HG02798 (cell line): Measurements from ENCODE around the gene ARHGEF3.

Source experiments
- ATAC-seq: cut with Tn5 transposase; IDR thresholded peaks from one replicate; pipeline ENCODE4 v1.9.1; 2021; ENCODE audit warnings: mild to moderate bottlenecking; ENCODE audit not compliant: unreplicated experiment, poor library complexity

The ARHGEF3 gene

DNA sequence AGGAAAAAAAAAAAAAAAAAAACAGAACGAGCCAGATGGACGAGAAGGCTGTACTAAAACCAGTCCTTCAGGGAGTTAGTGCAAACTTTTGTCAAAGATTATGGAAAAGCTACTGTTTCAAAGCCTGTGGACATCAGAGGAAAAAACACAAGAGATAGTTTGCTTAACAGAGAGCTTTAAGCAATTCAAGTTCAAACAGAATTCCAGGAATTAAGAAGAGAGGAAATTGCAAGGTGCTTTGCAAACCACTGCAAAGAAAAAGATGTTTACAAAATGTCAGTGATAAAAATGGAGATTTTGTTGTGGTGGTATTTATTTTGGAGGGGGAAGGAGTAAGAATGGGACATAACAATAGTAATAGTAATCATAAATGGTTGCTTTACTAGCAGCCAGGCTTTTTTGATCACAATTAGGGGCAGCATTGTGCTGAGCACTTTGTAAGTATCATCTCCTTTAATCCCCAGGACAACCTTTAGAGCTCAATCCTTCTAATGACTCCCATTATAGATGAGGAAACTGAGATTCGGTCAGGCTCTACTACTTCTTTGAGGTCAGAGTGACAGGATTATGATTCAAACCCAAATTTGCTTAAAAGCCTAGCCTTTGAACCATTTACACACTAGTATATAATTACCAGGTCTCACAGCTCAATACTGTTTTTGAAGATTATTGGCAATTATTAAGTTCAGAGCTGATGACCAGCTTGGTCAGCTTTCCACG is 22.4 kb upstream of the ARHGEF3 start:
- ATAC-seq, result no peak

DNA sequence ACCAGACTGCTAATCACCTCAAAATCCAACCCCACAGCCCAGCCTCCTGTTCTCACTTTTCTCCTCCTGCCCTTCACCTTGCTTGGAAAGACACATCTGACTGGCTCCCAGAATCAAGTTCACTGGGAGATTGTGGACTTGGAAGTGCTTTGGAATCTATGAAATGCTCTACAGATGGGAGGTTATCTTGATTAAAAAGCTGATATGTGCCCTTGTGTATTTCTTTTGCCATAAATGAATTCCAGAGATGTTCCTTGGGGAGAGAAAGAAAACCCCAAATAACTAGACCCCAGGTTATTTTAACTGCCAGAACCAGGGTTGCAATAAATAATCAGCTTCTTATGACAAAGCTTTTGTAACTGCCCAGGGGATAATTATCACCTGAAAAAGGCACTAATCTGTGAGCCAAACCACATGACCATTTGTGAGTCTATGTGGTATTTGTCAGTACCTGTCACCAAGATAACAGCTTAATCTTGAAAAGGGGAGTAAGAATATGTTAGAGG is 21.7 kb upstream of the ARHGEF3 start:
- no peak for ATAC-seq

DNA sequence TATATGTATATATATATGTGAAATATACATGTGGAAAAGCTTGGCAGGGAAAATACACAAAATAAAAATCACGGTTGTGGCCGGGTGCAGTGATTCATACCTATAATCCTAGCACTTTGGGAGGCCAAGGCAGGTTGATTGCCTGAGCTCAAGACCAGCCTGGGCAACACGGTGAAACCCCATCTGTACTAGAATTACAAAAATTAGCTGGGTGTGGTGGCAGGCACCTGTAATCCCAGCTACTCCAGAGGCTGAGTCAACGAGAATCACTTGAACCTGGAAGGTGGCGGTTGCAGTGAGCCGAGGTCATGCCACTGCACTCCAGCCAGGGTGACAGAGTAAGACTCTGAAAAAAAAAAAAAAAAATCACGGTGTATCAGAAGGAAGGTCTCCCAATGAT is 20.8 kb upstream of the ARHGEF3 start:
- no peak for ATAC-seq

DNA sequence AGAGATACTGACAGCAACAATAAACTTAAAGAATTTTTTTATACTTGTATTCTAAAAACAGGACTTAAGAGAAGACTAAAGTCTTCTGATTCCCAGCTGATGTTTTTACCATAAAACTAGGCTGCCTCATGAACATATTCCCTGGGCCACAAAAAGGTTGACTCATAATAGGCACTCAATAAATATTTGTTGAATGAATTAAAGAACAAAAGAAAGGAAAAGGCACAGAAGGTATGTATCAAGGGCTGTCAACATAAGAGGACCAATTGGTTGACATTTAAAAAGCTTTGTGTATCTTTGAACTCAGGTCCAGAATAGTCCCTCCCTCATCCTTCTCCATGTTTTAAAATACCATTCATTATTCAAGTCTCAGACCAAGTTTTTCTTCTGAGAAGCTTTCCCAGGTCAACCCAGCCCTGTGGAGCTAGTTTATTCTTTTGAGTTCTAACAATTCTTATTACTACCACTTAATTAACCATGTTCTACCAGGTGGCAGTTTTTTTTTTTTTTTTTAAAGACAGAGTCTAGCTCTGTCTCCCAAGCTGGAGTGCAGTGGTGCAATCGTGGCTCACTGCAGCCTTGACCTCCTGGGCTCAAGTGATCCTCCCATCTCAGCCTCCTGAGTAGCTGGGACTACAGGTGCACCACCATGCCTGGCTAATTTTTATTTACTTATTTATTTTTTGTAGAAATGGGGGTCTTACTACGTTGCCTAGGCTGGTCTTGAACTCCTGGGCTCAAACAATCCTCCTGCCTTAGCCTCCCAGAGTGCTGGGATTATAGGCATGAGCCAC is 17.5 kb upstream of the ARHGEF3 start:
- ATAC-seq, result no peak

DNA sequence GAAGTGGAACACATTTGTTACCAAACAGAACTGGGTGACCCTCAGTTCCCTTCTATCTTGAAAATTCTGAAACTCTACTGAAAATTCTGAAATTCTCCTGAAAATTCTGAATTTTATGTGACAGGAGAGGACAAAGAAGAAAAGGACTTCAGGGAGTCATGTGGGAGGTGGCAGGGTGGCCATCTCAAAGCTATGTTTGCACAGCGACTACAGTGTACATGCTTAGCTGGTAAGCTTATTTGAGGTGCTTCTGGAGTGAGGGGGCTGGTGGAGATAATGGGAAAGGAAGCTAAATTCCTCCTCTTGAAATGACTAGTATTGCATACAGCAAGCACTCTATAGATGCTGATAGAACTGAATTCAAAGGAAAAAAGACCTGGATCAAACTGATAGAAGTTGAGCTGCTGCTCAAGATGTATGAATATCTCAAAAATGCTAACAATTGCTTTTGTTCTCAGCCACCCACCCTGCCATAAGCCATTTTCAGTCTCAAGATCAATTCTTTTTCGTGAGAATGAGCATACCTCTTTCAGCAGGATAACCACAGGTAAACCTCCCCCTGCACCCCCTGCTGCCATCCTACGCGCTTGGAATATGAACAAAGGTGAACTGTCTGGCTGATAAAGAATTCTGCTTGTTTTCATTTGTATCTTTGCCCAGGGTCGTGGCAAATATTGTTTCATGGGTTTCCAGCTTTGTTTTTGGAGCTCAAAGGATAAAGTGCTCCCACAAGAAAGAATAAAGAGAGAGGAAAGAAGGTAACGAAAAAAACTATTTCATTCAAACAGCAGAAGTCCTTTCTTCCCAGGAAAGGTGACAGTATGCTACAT is 16.6 kb upstream of the ARHGEF3 start:
- ATAC-seq, result no peak

DNA sequence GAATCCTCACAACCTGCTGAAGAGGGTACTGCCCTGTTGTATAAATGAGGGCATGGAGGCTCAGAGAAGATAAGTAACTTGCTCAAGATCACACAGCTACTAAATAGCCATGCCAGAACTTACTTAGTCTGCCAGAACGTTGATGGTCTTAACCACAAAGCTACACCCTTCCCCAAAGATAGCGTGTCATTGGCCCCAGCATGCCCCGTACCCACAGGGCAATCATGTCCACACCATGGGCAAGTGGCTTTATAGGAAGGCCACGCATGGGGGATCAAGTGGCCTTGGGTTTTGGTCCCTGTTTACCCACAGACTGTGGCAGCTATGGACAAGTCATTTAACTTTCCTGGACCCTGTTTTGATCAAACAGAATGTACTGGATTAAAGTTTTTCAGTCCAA is 15.9 kb upstream of the ARHGEF3 start:
- ATAC-seq, result no peak

DNA sequence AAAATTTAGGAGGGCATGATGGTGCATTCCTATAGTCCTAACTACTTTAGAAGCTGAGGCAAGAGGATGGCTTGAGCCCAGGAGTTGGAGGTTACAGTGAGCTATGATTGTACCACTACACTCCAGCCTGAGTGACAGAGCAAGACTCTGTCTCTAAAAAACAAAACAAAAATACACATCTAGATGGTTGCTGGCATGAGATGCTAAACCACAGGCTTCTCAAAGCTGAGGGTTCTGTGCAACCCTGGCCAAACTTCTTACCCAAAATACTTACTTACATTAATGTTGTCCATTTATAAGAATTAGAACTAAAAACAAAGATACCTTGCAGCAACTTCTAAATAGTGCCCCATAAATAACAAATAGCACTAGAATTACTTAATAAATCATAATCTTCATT is 14.3 kb upstream of the ARHGEF3 start:
- ATAC-seq, result no peak

DNA sequence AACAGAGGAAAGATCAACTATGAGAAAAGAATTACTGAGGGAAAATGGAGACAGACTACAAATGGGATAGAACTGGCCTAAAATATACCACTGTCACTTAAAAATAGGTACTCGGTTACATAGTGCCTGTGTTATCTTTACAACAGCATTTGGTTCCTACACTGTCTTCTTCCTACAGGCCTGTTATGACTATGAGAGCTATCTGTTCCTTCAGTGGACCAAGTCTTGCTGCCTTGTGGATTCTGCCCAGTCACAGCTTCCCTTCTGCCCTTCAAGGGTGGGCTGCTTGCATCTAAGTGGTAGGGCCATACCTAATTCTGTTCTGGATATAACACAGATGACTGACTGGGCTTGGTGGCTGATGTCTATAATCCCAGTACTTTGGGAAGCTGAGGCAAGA is 13.8 kb upstream of the ARHGEF3 start:
- no peak for ATAC-seq

DNA sequence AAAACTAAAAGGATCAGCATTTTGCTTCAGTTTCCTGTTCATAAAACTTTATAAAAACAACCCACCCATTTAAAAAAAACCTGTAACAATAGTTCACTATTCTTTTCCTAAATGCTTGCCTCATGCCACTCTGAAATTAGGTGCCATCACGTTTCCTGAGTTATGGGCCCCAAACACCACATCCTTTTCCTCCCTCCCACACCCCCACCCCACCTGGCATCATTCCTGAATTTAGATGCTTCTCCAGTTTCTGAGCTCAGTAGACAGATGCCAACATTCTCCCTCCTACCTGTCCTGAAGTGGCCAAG is 11.9 kb upstream of the ARHGEF3 start:
- ATAC-seq, result no peak

DNA sequence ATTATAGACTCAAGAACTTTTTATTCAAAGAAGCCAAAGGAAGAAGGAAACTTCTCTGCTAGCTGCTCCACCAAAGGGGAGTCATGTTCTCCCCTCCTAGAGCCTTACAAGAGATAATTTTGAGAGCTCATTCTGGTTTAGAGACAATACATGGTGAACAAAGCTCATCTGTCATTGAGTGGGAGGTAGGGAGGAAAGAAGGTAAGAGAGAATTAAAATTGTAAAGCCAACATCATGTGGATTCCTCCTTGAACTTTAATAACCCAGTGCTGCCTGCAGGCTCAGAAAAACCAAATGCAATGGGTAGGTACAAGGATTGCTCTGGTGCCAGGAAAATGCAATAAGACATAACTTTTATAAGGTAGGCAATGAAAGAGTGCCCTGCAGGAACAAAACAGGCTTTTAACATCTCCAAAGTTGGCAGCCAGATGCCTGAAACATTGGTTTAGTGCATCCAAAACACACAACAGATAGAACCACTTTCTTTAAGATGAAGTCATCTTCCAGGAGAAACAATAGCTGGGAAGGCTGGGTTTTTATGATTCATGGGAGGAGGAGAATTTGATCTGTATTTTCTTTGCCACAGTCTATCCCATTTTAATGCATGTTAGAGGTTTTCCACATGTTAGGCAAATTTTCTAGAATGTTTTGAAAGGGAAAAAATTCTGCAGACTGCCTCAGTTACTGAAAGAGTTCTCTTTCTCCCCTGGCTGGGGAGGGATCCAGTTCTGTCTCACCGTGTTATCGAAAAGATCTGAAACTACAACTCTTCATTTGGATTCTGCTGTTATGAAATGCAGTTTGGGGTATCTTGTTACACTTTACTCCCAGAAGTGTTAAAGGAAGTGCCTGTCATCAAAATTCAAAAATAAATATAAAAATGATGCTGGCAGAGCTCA is 11.3 kb upstream of the ARHGEF3 start:
- no peak for ATAC-seq

DNA sequence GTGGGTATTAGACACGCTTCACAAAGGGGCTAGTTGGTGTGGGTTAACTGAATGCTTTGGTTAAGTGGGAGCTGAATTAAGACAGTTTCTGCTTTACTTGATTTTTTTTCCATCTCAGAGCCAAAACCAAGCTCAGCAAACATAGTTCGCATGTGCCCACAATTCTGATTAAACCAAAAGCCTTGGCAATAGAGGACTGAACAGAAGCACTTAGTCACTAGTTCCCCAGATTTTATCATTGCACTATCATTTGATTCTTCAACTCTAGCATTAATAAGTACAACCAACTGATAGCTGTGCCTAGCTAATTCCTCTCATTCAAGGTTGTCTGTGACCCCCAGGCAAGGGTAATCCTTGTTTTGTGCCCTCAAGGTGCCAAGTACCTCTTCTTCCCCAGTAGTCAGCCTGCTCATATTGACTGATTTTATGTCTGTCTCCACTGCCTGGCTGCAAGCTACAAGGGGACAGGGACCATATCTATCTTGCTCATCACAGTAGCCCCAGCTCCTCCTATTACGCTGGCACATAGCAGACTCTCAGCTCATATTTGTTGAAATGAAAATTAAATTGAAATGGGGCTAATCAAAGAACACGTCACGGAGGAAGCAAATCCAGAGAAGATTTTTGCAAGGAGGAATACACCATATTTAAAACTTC is 9.9 kb upstream of the ARHGEF3 start:
- ATAC-seq, result no peak

DNA sequence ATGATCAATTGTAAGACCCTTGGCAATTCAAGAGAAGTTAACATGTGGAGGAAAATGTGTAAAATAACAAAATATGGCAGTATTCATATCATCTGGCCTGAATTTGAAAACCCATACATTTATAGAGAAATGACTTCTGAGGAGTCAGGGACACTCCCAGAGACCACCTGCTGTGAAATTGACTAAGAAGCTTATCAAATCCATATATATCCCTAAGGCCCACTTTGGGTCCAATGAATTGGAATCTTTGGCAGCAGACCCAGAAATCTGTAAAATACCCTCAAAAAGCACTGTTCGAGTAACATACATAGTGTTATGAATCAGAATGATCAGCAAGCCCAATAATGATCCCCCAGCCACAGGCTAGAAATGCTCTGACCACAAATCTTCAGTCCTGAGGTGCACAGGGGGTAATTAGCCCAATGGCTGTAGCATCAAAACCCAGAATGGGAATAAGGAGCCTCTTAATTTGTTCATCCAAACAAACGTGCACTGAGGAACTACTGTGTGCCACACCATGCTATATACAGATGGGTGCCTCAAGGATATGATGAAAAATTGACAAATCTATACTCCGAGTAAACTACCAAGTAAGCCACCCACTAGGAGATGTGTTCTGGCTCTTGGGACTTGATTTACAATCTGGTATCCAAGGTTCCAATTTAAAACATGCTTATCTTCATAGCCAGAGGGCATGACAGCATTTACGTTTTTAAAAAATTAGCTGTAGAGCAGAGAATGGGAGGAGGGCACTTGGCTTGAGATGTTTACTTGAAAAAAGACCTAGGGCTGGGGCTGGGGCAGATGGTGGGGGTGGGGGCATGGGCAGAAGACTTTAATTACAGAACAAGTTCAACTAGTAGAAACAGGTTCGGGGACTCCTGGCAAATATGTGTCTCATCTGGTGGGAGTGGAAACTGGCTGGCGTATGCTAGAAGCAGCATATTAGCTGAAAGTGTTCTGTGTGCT is 9.1 kb upstream of the ARHGEF3 start:
- no peak for ATAC-seq

DNA sequence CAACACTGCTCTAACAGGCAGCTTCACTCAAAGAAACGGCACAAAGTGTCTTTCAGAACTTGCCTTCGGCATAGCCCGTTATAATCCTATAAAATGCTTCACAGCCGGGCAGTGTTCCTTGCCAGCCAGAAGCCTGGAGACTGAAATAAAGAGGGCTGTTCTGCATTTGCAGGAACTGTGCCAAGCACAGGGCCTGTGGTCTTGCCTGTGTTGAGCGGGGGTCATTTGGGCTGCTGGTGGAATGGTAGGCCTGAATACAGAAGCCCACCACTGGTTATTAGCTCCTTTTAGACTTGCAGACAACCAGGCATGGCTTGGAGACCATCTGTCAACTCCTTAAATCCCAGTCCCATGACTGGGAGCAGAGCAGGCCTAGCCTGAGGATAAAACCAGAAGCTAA is 4.7 kb upstream of the ARHGEF3 start:
- ATAC-seq, result no peak

DNA sequence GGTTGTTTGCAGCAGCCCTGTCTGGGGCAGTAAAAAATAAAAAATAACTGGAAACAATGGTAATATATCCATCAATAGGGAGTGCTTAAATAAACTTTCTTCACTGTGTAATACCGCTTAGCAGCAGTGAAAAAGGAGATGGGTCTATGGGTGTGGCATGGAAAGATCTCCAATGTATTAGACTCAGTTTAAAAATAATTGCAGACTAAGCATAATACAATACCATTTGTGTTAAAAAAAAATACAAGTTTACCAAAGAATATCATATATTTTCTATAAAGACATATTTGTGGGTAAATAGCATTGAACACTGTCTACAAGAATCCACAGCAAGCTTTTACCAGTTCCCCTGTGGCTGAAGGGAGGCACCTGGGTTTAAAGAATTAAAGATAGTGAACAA is 1.0 kb upstream of the ARHGEF3 start:
- ATAC-seq, result no peak

DNA sequence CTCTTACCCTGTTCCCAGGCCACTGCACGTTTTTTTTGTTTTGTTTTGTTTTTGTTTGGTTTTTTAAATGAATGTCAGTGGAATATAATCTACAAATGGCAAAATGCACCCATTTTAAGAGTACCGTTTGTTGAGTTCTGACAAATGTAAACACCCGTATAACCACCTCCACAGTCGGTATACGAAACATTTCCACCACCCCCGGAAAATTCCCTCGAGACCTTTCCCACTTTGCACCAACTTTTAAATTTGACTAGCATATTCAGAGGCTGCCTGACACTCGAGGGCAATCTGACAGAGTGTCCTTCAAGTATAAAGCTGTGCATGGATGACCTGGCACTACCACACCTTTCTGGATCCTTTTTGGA is 613 bp upstream of the ARHGEF3 start:
- no peak for ATAC-seq

DNA sequence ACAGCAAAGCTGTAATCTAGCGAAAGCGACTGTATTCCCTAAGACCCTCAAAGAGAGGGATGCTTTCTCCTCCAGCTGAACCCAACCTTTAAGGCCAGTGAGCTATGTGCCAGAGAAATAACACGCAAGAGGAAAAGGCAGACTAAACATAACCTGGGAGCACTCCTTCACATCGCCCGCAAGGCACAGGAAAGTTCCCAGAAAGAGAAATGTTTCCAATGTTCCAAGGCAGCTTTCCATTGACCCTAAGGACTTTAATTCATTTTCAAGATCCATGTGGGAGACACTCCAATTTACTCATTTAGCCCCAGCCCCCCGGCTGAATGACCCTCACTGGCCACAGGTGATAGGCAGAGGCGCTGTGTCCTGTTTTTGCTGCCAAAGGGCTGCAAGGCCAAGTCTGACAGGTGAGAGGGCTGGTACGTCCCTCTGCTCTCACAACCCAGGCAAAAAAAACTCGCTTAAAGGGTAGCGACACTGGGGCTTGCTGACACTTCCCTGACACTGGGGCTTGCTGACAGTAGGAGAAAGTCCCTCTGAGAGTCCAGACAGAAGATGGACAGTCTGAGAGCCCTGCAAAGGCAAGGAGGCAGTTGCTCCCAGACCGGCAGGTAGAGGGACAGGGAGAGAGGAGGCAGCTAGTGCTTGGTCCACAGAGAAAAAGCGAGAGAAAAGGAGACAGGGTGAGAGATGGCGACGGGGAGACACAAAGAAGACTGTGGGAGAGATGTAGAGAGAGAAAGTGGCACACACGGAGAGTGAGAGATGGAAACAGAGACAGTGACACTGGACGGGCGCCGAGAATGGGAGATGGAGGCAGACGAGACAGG is 702 bp downstream of the ARHGEF3 start:
- no peak for ATAC-seq

DNA sequence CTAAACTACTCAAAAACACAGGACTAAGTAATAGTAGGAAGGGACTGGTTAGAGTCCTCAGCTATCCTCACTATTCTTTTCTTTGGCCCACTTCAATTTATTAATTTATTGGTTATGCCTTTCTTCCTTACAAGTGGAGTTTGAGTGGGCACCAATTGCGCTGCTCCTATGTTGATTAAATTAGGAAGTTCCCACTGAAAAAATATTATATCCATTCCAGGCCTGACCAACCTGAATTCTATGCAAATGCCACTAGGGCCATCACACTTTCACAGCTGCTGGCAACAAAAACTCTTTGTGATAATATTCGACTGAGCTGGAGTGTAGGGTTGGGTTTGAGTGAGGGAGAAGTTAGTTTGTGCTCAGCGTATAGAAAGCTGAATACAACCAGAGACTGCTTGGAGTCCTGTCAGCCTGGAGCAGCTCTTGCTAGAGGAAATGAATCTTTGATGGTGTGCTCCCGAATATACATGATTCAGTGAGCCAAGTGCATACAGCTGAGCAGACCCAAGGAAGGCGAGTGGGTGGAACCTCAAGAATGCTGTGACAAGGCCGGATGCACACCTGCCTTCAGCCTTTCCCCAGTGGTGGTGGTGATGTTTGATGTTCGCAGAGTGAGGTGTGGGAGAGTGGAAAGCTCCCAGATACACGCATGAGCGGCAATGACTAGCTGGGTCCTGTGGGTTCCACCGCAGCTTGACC is 1.5 kb downstream of the ARHGEF3 start:
- peak; percentile 34 for ATAC-seq
